LNCAP (cell line): ENCODE data around the gene ADISSP.
A peak's percentile ranks its signal among the peaks of the same experiment; 100 is the strongest.

ENCODE experiments used
- CTCF ChIP-seq: fragments of 450-650 bp; IDR thresholded peaks from 2 replicates; pipeline ENCODE4 v1.5.1; 2017; ENCODE audit warnings: mild to moderate bottlenecking

Gene ADISSP

DNA sequence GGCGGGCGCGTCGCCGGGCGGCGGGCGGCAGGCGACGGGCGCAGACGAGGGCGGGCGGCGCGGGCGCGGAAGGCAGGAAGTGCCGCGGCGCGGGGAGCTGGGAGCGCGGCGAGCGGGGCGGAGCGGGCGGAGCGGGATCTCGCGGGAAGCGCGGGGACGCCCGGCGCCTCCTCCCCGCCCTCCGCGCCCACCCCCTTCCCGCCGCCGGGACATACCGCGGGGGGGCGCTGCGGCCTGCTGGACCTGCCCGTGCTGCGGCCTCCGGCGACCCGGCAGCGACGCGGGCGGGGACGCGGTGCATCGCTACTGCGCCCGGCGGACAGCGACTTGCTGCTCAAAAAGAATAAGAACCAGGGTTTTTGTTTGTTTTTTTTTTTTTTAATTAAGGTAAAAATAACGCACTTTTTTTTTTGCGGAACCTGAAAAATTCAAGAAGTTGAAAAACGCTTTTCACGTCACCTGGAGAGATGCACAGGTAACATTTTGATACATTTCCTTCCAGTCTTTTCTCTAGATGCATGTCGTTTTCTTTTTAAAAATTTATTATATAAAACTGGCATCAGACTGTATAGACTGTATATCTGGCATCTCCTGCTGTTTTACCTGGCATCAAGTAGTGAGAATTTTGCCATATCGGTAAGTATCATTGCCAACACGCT is 19.2 kb upstream of the ADISSP start, which contains the start of gene CENPB:
Gene CENPB, minus strand, starts transcription at position 76 of the 659 bp plus-strand sequence. CDS start 257 bp downstream, outside the sequence.
- TF ChIP-seq CTCF, result peak; percentile 91

DNA sequence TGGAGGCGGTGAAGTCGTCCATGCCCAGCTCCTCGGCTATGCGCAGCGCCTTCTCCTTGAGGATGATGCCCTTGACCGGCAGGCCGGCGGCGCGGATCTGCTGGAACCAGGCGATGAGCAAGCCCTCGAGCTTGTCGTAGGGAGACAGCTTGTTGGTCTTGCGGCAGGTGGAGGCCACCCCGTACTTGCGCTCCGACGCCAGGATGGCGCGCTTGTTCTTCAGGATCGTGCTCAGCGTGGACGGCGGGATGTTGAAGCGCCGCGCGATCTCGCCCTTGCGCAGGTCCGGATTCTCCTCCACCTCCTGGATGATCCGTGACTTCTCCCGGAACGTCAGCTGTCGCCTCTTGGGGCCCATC is 18.6 kb upstream of the ADISSP start:
- no peak for TF ChIP-seq CTCF

DNA sequence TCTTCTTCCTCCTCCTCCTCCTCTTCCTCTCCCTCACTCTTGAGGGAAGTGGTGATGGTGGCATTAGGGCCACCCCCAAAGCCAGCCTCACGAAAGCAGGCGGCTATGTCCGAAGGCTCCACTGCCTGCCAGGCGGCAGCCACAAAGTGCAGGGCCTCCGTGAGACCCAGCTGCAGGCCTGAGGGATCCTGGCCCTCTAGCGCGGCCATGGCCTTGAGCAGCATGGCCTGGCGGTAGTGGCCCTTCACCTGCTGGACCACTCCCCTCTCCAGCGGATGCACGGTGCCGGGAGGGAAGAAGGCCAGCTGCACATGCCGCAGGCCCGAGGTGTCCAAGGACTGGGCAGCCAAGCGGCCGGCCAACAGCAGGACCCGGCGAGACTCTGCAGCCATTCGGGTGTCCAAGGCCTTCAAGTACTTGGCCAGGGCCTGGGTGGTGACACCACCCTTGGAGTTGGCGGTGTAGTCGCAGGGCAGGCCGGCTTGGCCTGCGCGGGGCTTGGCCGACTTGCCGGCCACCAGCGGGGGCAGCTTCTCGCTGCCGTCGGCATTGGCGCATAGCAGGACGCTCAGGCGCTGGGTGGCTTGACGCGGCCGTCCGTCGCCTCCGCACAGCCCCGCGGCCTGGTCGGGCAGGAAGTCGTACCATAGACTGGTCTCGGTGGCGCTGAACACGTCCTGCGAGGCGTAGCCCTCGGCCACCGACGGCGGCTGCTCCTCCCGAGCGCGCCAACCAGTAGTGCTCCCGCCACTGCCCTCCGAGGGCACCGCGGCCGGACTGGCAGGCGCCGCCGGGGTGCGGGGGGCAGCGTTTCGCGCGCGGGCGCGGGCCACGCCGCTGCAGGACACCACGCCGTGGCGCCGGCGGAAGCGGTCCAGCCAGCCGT is 17.9 kb upstream of the ADISSP start:
- no peak for TF ChIP-seq CTCF

DNA sequence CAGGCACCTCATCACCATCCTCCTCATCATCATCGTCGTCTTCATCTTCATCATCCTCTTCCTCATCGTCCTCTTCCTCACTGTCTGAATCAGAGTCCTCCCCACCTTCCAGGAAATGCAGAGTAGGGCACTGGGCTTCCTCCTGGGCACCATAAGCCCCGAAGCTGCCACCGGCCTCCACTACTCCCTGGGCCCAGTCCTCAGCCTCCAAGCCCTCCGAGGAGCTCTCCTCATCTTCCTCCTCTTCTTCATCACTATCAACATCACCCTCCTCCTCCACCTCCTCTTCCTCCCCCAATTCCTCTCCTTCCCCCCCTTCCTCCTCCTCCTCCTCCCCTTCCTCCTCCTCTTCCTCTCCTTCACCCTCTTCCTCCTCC is 17.3 kb upstream of the ADISSP start:
- TF ChIP-seq CTCF, result no peak

GRCh38 chr20:3784216-3784853 is 16.8 kb upstream of the ADISSP start:
- TF ChIP-seq CTCF, result no peak

DNA sequence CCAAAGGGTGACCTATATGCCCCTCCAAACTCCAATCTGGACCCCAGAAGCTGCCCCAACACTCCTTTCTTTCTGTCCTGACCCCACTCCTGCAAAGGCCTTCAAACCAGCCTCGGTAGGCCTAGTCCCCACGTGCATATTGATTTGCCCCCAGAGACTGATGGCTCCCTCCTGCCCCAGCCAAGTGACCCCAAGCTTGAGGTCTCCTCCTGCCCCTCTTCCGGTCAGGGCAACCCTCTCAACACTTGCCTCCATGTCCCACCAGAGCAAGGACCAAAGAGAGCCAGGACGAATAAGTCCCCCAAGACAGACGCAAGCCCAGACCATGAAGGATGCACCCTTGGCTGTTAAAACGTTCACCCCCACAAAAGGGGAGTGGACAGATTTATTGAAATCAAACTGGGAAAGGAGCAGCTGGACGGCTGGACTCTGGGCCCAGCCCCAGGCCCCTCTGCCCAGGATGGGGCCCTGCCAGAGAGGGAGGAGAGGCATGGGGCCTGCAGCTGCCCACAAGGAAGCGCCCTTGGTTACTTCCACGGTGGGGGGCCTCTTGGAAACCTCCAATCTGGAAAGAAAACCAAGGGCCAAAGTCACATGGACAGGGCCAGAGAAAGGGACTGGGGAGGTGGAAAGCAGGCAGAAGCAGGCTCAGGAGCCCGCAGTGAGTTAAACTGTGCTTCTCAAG is 16.1 kb upstream of the ADISSP start:
- no peak for TF ChIP-seq CTCF

GRCh38 chr20:3783068-3783489 is 15.5 kb upstream of the ADISSP start:
- TF ChIP-seq CTCF, result no peak
